Rectal smooth muscle tissue (tissue), 1 donor: Measurements from ENCODE around the gene IZUMO4.

Experiments used
- H3K27ac ChIP-seq: one replicate; pipeline ENCODE4 v1.7.0; 2013; ENCODE audit warnings: low read depth, low read length, inconsistent platforms
- H3K27me3 ChIP-seq: one replicate; pipeline ENCODE4 v1.7.0; 2013; ENCODE audit warnings: low read length; ENCODE audit not compliant: control insufficient read depth, insufficient read depth
- H3K36me3 ChIP-seq: one replicate; pipeline ENCODE4 v1.7.0; 2013; ENCODE audit warnings: low read length; ENCODE audit not compliant: control insufficient read depth, insufficient read depth
- H3K4me1 ChIP-seq: one replicate; pipeline ENCODE4 v1.7.0; 2013; ENCODE audit warnings: low read length; ENCODE audit not compliant: control insufficient read depth, insufficient read depth
- H3K4me3 ChIP-seq: one replicate; pipeline ENCODE4 v1.7.0; 2013; ENCODE audit warnings: low read length
- H3K9ac ChIP-seq: one replicate; pipeline ENCODE4 v1.7.0; 2013; ENCODE audit warnings: low read length

The IZUMO4 gene

DNA sequence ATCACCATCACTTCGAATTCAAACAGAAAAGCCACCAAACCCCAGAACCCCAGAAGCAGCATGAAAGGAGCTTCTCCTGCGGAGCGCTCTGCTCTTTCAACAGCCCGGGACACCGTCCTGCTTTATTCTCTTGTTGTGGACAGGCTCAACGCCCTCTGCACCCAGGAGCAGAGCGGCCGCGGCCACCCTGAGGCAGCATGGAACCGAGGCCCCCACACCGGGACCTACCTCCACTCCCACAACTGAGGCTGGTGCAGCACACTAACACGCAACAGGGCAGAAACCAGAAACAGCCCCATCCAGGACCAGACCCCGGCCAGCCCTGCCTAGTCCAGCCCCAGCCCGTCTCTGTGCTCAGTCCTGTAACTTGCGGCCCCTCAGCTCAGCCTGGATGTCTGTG, 47.5 kb downstream of the IZUMO4 start:
- peaks cover 3% of the 10 kb centered on the region for H3K4me1 ChIP-seq

DNA sequence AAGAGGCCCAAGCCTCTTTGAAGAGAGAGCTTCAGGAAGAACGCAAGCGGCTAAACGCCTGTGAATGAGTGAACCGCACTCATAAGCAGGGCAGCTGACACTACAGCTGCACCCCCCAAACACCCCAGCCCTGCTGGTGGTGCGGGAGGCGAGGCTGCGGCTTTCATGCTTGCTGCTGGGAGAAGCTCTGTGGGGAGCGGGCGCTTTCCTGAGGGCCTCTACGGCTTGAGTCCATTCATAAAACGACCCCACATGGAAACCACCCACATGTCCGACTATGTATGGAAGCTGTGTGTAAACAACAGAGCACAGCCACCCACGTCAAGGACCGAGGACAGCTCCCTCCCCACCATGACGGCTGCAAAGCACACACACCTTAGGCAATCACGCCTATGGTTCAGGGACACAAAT, 49.1 kb downstream of the IZUMO4 start:
- Histone ChIP-seq H3K4me3 (no peak overlapping the region), H3K9ac (no peak overlapping the region), H3K27ac (no peak overlapping the region), H3K36me3 (no peaks in the 10 kb centered on the region), H3K27me3 (no peaks in the 10 kb centered on the region), H3K4me1 (peaks cover 9% of the 10 kb centered on the region)

More for the DNA sequence above, 47.5 kb downstream of the IZUMO4 start:
- Histone ChIP-seq H3K4me3 (no peak overlapping the region), H3K27me3 (no peaks in the 10 kb centered on the region), H3K36me3 (no peaks in the 10 kb centered on the region), H3K27ac (no peak overlapping the region), H3K9ac (no peak overlapping the region)

DNA sequence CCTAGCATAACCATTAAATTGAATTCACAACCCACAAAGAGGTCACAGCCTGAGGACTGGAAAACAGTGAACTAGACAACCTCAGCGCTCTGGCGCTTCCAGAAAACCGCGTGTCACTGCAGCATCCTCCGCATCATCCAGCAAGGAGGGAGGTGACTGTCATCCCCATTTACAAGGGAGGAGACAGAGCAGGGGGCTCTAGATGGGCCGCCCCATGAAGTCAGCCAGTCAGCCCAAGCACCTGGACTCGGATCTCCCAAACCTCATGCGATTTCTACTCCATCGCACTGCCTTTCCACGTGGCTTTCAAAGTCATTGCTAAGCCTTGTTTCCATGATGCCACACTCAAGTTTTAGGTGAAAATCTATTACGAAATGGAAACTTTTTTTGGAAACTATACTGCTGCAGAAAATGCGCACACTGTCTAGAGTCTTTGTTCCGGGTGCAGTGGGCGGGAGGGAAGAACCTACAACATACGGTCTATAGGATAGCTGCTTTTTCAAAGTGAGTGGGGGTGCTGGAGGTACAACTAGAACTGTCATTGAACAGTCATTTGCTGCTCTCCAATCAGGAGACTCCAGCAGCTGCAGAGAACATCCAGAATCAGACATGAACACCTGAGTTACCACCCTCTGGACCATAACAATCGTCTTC, 51.9 kb downstream of the IZUMO4 start:
- H3K27ac ChIP-seq = no peak overlapping the region
- peaks cover 9% of the 10 kb centered on the region for H3K4me1 ChIP-seq
- no peak overlapping the region for H3K4me3 ChIP-seq
- no peaks in the 10 kb centered on the region for H3K36me3 ChIP-seq
- H3K27me3 ChIP-seq = no peaks in the 10 kb centered on the region
- no peak overlapping the region for H3K9ac ChIP-seq
